Fibroblast of villous mesenchyme (primary cell): ENCODE measurements around the gene VGLL2. TPM values are rescaled to one million over a fixed set of nuclear protein-coding genes. Genes with fewer than 3 reads are reported as not detected.
"Not testable (repeated sequence)": the region's sequence is repeated elsewhere in the genome, so short reads cannot be mapped to it uniquely, and the experiment has no call there.

ENCODE experiments used
- DNase-seq: peaks from one replicate; pipeline ENCODE4 v3.0.0-alpha.2; 2010; ENCODE audit warnings: low read depth
- H3K4me3 ChIP-seq: 2 replicates; pipeline ENCODE4 v1.5.1; 2011; ENCODE audit warnings: low read depth, mild to moderate bottlenecking, low read length
- total RNA-seq: library from RNA; depleted of rRNA; stranded (reverse); fragments of >200 nt; gene quantifications from 2 replicates; pipeline ENCODE4 v1.2.3, GENCODE V29; 2012
- TF ChIP-seq, protein P1 (sequence below): IDR thresholded peaks from 2 replicates; pipeline ENCODE4 v1.5.1; 2012; ENCODE audit warnings: low read depth, mild to moderate bottlenecking, low read length; ENCODE audit not compliant: insufficient read depth

Gene VGLL2
- total RNA-seq, 1 donor: not detected

DNA sequence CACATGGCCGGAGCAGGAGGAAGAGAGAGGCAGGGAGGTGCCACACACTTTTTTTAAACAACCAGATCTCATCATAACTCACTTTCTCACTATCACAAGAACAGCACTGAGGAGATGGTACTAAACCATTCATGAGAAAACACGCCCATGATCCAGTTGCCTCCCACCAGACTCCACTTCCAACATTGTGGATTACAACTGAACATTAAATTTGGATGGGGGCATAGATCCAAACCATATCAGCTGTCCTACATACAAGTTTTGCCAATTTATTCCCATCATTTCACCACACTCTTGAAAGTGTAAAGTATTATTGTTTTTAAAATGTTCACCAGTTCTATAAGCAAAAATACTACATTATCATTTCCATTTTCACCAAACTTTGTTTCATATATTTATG is 33.9 kb upstream of the VGLL2 start:
- DNase-seq: no peak
- TF ChIP-seq, protein P1, sequence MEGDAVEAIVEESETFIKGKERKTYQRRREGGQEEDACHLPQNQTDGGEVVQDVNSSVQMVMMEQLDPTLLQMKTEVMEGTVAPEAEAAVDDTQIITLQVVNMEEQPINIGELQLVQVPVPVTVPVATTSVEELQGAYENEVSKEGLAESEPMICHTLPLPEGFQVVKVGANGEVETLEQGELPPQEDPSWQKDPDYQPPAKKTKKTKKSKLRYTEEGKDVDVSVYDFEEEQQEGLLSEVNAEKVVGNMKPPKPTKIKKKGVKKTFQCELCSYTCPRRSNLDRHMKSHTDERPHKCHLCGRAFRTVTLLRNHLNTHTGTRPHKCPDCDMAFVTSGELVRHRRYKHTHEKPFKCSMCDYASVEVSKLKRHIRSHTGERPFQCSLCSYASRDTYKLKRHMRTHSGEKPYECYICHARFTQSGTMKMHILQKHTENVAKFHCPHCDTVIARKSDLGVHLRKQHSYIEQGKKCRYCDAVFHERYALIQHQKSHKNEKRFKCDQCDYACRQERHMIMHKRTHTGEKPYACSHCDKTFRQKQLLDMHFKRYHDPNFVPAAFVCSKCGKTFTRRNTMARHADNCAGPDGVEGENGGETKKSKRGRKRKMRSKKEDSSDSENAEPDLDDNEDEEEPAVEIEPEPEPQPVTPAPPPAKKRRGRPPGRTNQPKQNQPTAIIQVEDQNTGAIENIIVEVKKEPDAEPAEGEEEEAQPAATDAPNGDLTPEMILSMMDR: no peak
- H3K4me3 ChIP-seq: no peak overlapping the region

DNA sequence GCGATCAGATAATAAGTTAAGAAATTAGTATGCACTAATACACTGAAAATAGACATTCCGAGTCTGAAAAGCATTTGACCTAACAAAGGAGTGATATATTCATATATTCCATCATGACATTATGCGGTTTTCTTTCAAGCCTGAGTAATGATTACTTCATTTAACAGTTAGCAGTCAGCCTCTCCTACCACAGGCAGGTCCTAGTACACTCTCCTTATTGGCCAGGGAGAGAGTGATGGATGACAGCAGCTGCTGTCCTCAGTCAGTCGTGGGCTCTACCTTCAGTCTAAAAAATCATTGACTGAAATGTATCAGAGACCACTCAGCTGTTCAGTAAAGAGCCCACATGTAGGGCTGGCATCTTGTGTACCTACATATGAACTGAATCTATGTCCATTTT is 33.2 kb upstream of the VGLL2 start:
- TF ChIP-seq, protein P1: no peak
- H3K4me3 ChIP-seq: no peak overlapping the region
- DNase-seq: no peak

DNA sequence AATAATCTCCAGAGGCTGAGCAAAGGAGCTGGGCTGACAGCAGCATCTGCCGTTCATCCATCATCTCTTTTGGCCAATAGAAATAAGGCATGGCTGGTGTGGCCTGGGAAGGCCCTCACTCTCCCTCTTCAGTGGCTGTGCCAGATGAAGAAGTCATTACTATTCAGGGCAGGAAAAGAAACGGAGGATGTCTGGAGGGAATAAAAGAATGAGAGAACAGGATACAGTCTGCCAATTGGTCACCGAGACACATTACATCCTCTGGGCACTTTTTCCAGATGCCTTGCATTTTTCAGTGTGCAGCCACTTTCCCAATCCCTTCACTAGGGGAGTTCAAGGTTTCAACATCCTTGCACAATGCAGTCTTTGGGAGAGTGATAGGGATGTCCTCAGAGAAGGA is 32.2 kb upstream of the VGLL2 start:
- H3K4me3 ChIP-seq: no peak overlapping the region
- TF ChIP-seq, protein P1: no peak
- DNase-seq: no peak

DNA sequence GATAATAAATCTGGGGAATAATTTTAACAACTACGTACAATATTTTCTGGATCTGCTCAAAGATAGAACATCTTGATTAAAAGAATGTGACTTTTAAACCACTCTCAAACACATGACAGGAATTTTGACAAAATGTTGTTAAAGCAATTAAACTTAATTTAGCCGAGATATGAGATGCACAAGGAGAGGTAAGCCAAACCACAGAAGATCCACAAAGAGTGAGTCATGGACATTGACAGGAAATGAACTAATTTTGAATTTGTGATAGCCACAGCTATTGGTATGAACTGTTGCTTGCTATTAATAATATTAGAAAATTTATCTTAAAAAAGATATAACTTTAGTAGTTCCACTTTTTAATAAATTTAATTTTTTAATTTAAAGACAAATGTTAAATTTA is 27.8 kb upstream of the VGLL2 start:
- TF ChIP-seq, protein P1: no peak
- DNase-seq: no peak
- no peak overlapping the region for H3K4me3 ChIP-seq

DNA sequence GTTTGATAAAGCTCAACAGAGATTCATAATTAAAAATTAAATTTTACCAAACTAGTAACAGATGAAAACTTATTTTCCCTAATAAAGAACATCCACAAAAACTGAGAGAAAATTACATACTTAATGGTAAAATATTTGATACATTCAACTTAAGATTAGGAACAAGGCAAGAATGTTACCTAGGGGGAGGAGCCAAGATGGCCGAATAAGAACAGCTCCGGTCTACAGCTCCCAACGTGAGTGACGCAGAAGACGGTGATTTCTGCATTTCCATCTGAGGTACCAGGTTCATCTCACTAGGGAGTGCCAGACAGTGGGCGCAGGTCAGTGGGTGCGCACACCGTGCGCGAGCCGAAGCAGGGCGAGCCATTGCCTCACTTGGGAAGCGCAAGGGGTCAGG is 20.8 kb upstream of the VGLL2 start:
- peak overlapping the region; percentile 3 for H3K4me3 ChIP-seq
- DNase-seq: not testable (repeated sequence)

DNA sequence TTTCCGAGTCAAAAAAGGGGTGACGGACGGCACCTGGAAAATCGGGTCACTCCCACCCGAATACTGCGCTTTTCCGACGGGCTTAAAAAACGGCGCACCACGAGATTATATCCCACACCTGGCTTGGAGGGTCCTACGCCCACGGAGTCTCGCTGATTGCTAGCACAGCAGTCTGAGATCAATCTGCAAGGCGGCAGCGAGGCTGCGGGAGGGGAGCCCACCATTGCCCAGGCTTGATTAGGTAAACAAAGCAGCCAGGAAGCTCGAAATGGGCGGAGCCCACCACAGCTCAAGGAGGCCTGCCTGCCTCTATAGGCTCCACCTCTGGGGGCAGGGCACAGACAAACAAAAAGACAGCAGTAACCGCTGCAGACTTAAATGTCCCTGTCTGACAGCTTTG is 20.4 kb upstream of the VGLL2 start:
- peak overlapping the region; percentile 3 for H3K4me3 ChIP-seq
- not testable (repeated sequence) for DNase-seq

DNA sequence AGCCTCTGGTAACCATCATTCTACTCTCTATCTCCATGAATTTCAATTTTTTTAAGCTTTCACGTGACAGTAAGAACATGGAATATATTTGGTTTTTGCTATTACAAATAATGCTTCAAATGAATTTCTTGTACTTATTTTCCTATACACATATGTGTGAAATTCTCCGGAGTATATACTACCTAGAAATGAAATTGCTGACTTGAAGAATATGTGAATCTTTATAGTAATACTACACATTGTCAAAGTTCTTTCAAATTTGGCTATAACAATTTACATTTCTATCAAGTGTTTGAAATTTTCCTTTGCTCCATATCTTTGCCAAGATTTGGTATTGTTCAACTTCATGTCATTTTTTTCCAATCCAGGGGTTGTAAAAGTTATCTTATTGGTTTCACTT is 11.6 kb upstream of the VGLL2 start:
- TF ChIP-seq, protein P1: no peak
- no peak for DNase-seq
- no peak overlapping the region for H3K4me3 ChIP-seq

DNA sequence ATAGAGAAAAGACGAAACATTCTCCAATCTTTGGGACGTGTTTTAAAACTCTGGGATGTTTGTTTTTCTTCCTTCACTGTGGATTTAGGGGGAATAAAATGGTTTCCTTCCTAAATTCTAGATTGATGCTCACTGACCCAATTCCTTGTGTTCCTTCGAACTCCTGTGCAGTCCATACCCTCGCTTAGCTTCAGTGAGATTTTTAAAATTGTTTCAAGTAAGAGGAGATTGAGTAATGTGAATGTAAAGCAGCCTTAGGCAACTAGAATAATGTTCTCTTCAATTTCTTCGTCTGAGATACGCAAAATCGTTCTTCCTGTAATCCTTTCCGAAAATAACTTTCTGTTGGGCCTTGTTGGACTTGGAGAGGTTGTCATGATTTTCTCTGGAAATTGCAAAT is 2.6 kb upstream of the VGLL2 start:
- no peak for DNase-seq
- TF ChIP-seq, protein P1: no peak
- H3K4me3 ChIP-seq: no peak overlapping the region
